Measurements from ENCODE around the gene SRRM3. TPM values are rescaled to one million over a fixed set of nuclear protein-coding genes. Genes with fewer than 3 reads are reported as not detected.

SRRM3 gene
- total RNA-seq, 1 experiment from 2014 or later: 1.7 TPM

- Histone ChIP-seq H3K9me3 (no peaks in the 10 kb centered on the region), H3K36me3 (ENCODE audit: control insufficient read depth, insufficient read depth, low read length) (no peaks in the 10 kb centered on the region), H3K4me1 (peaks cover 3% of the 10 kb centered on the region; the same call in 1 of the 2 replicates), H3K4me3 (ENCODE audit: low read depth, low read length) (no peak overlapping the region), H3K27me3 (replicated peaks; ENCODE audit: control insufficient read depth, insufficient read depth, low read length) (peaks cover 2% of the 10 kb centered on the region; the same call in 1 of the 2 replicates)
- BruUV-seq (replicated peaks): no TSS peak
- intact Hi-C loops (cut with micrococcal nuclease; ENCODE audit: unreplicated experiment): no loop called here
- no peak overlapping the region for H3K4me3 Mint-ChIP-seq (ENCODE audit: unreplicated experiment)
- peaks cover 25% of the 10 kb centered on the region for H3K27me3 Mint-ChIP-seq (ENCODE audit: insufficient read depth, unreplicated experiment)
- H3K36me3 Mint-ChIP-seq (ENCODE audit: insufficient read depth, unreplicated experiment): no peaks in the 10 kb centered on the region
- no peaks in the 10 kb centered on the region for H3K9me3 Mint-ChIP-seq (ENCODE audit: unreplicated experiment)
- DNase-seq: no peak
- H3K27ac Mint-ChIP-seq (ENCODE audit: unreplicated experiment): no peak overlapping the region
- CTCF ChIA-PET: interaction anchor here (0.6 to 1.5 kb wide), 2 partner anchors 15 to 16 kb away, joined by 3 to 5 read pairs; no protein-coding TSS in a partner anchor
- no peak for TF ChIP-seq CTCF (IDR thresholded peaks at IDR 0.05; ENCODE audit: insufficient read depth in 1 of 2, low read depth in 1 of 2, low read length in 1 of 2, severe bottlenecking in 1 of 2, unreplicated experiment in 1 of 2)
- POLR2A ChIA-PET: no interaction called here
- H3K4me1 Mint-ChIP-seq (ENCODE audit: low read depth, unreplicated experiment): peaks cover 9% of the 10 kb centered on the region
These were observed 76.8 kb downstream of the SRRM3 start for GRCh38 chr7:76278540-76278939.

GRCh38 chr7:76280408-76280807, 78.7 kb downstream of the SRRM3 start:
- BruUV-seq (replicated peaks): no TSS peak
- H3K27ac Mint-ChIP-seq (ENCODE audit: unreplicated experiment): no peak overlapping the region
- Histone ChIP-seq H3K4me1 (peaks cover 3% of the 10 kb centered on the region; the same call in 1 of the 2 replicates), H3K27me3 (replicated peaks; ENCODE audit: control insufficient read depth, insufficient read depth, low read length) (peaks cover 2% of the 10 kb centered on the region; the same call in 1 of the 2 replicates), H3K9me3 (no peaks in the 10 kb centered on the region), H3K4me3 (ENCODE audit: low read depth, low read length) (no peak overlapping the region), H3K36me3 (ENCODE audit: control insufficient read depth, insufficient read depth, low read length) (no peaks in the 10 kb centered on the region)
- H3K27me3 Mint-ChIP-seq (ENCODE audit: insufficient read depth, unreplicated experiment): peaks cover 26% of the 10 kb centered on the region
- H3K4me1 Mint-ChIP-seq (ENCODE audit: low read depth, unreplicated experiment): peaks cover 9% of the 10 kb centered on the region
- no peak for TF ChIP-seq CTCF (IDR thresholded peaks at IDR 0.05; ENCODE audit: insufficient read depth in 1 of 2, low read depth in 1 of 2, low read length in 1 of 2, severe bottlenecking in 1 of 2, unreplicated experiment in 1 of 2)
- no peaks in the 10 kb centered on the region for H3K9me3 Mint-ChIP-seq (ENCODE audit: unreplicated experiment)
- intact Hi-C loops (cut with micrococcal nuclease; ENCODE audit: unreplicated experiment): no loop called here
- no peaks in the 10 kb centered on the region for H3K36me3 Mint-ChIP-seq (ENCODE audit: insufficient read depth, unreplicated experiment)
- no peak overlapping the region for H3K4me3 Mint-ChIP-seq (ENCODE audit: unreplicated experiment)
- CTCF ChIA-PET: no interaction called here
- POLR2A ChIA-PET: no interaction called here
- DNase-seq: no peak

- peaks cover 3% of the 10 kb centered on the region; the same call in 1 of the 2 replicates for H3K4me1 ChIP-seq
- Mint-ChIP-seq H3K4me3 (ENCODE audit: unreplicated experiment) (peak overlapping the region; percentile 41), H3K9me3 (ENCODE audit: unreplicated experiment) (no peaks in the 10 kb centered on the region), H3K27ac (ENCODE audit: unreplicated experiment) (no peak overlapping the region), H3K4me1 (ENCODE audit: low read depth, unreplicated experiment) (peaks cover 9% of the 10 kb centered on the region), H3K27me3 (ENCODE audit: insufficient read depth, unreplicated experiment) (peaks cover 26% of the 10 kb centered on the region), H3K36me3 (ENCODE audit: insufficient read depth, unreplicated experiment) (no peaks in the 10 kb centered on the region)
- no peaks in the 10 kb centered on the region for H3K9me3 ChIP-seq
- DNase-seq: no peak
- H3K4me3 ChIP-seq (ENCODE audit: low read depth, low read length): peak overlapping the region; percentile 30
- ChIA-PET CTCF (interaction anchor here (0.6 to 1.9 kb wide), 2 partner anchors 33 to 66 kb away, joined by 3 to 7 read pairs; no protein-coding TSS in a partner anchor), POLR2A (interaction anchor here (0.5 kb wide), 1 partner anchor 11 kb away, joined by 3 read pairs; no protein-coding TSS in a partner anchor)
- TF ChIP-seq CTCF (IDR thresholded peaks at IDR 0.05; ENCODE audit: insufficient read depth in 1 of 2, low read depth in 1 of 2, low read length in 1 of 2, severe bottlenecking in 1 of 2, unreplicated experiment in 1 of 2): no peak
- peaks cover 2% of the 10 kb centered on the region; the same call in 1 of the 2 replicates for H3K27me3 ChIP-seq (replicated peaks; ENCODE audit: control insufficient read depth, insufficient read depth, low read length)
- BruUV-seq (replicated peaks): no TSS peak
- intact Hi-C loops (cut with micrococcal nuclease; ENCODE audit: unreplicated experiment): no loop called here
- H3K36me3 ChIP-seq (ENCODE audit: control insufficient read depth, insufficient read depth, low read length): no peaks in the 10 kb centered on the region
These were observed 79.5 kb downstream of the SRRM3 start for GRCh38 chr7:76281006-76281705.

Data from Caco-2 (cell line).